Raji (cell line): Measurements from ENCODE around the gene TTC7B.

Source experiments
- POLR2A ChIP-seq: IDR thresholded peaks from 2 replicates; pipeline ENCODE4 v1.6.1; 2011; ENCODE audit warnings: low read depth, low read length, control low read depth; ENCODE audit not compliant: insufficient read depth

The TTC7B gene

GRCh38 chr14:90538095-90538494, 278.1 kb downstream of the TTC7B start:
- no peak for TF ChIP-seq POLR2A

GRCh38 chr14:90536511-90537191, 279.6 kb downstream of the TTC7B start:
- TF ChIP-seq POLR2A: no peak

DNA sequence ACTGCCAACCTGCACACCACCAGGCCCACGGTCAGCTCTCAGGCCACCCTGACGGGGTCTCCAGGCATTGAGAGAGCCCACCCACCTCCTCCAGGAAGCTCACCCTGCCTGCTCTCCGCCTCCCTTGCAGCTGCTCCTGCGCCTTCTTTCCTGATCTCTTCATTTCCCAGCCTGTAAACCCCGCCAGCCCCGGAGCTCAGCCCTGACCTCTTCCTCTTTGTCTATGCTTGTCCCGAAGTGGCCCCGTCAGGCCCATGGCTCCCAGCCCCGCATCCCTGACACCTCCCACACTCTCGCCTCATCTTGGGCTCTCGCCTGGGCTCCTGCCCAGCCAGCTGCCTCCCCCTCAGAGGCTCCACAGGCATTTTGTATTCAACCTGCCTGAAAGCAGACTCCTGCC, 280.1 kb downstream of the TTC7B start:
- no peak for TF ChIP-seq POLR2A

- TF ChIP-seq POLR2A: no peak
Observed at GRCh38 chr14:90535556-90536090, 280.6 kb downstream of the TTC7B start.

DNA sequence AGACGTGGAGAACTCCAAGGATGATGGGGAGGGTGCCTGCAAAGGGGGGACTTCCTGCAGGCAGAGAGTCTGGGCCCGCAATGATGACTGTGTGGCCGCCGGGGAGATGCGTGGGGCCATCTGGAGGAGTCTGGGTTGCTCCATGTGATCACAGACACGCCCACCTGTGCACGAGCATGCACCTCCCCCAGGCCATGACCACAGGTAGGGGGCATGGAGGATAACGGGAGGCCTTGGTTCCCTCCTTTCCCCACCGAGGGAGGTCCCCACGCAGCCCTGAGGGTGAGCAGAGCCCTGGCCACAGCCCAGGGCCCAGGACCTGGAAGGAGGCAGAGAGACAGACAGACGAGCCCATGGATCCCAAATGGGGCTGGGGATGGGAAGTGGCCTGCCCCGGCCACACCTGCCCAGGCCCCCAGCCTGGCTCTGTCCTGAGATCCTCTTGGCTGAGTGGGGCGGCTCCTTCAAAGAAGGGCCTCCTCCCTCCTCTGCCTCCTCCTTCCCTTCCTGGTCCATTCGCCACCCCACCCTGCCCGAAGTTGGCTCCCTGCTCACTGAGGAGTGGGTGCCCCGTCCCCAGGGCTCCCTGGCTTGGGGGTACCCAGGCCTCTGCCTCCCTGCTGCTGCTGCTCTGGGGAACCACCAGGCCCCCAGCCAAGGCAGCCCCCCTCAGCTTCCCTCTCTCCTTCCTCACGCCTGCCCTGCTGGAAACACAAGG, 281.2 kb downstream of the TTC7B start:
- TF ChIP-seq POLR2A: no peak

GRCh38 chr14:90534091-90534837, 282.0 kb downstream of the TTC7B start:
- TF ChIP-seq POLR2A: no peak

DNA sequence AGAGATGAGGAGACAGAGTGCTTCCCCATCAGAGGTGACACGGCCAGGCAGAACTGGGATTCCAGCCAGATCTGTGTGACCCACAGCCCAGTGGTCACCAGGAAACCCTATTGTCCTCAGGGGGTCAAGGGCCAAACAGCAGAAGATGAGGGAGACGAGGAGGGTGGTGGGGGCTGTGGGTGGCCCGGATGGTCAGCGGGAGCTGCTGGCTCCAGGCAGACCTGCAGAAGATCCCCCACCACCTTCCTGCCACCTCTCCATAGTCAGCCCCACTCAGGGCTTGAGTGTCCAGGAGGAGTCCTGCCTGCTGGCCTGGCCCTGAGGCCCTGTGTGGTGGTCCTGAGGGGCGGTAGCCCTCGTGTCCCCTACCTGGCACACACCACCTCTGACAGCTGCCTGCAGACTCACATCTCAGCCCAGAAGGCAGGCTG, 282.6 kb downstream of the TTC7B start:
- TF ChIP-seq POLR2A: no peak

DNA sequence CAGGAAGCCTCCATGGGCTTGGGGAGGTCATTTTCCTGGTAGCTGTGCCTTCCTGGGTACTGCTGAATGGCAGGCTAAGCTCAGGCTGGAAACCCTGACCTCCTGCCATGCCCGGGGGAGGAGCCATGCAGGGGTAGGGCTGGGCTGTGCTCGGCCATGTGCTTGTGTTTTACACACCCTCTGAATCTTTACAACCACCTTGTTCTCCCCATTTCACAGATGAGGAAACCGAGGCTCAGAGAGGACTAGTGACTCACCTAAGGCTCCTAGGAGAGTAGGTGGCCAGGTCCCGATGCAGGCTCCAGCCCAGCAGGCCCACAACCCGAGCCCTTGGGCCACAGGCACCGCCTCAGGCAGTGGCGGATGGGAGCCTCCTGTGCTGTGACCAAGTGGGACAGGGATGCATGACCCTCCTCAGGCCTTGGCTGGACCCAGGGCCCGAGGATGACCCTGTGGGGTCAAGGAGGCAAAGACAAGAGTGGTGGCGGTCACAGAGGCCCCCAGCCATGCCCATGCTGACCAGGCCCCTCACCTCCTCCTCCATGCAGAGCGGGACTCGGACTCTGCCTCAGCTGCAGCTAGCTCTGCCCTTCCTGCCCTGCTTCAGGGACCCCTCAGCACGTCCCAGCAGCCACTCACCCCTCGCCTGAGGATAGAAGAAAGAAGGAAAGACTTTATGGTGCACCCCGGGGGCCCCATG, 283.3 kb downstream of the TTC7B start:
- TF ChIP-seq POLR2A: no peak

- TF ChIP-seq POLR2A: no peak
Observed at GRCh38 chr14:90531497-90531896, 284.7 kb downstream of the TTC7B start.

DNA sequence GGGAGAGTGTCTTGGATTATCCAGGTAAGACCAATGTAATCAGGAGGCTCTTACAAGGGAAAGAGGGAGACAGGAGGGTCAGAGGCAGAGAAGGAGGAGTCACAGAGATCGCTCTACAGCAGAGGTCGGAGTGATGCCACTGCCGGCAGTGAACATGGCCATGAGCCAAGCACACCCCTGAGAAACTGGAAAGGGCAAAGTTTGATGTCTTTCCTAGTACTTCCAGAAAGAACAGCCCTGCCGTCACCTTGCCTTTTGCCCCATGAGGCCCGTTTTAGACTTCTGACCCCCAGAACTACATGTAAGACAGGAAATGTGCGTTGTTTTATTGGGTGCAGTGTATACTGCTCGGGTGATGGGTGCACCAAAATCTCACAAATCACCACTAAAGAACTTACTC, 285.7 kb downstream of the TTC7B start:
- no peak for TF ChIP-seq POLR2A

- TF ChIP-seq POLR2A: no peak
Observed at GRCh38 chr14:90527978-90528377, 288.3 kb downstream of the TTC7B start.

- TF ChIP-seq POLR2A: no peak
Observed at GRCh38 chr14:90523961-90524875, 292.0 kb downstream of the TTC7B start.

DNA sequence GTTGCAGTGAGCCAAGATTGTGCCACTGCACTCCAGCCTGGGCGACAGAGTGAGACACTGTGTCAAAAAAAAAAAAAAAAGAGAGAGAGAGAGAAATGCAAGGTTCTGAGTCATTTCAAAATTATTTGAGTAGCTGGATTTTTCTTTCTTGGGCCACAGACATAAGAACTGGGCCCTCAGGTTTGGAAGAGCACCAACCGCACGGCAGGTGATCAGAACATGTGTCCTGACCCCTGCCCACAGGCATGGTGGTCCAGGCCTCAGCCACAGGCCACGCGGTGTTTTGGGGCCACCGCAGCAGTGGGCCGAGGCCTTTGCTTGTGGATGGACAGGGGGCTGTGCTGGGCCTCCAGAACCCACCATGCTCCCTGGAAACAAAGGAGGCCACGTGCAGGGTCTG, 292.7 kb downstream of the TTC7B start:
- TF ChIP-seq POLR2A: no peak

GRCh38 chr14:90522571-90523191, 293.5 kb downstream of the TTC7B start:
- TF ChIP-seq POLR2A: no peak

DNA sequence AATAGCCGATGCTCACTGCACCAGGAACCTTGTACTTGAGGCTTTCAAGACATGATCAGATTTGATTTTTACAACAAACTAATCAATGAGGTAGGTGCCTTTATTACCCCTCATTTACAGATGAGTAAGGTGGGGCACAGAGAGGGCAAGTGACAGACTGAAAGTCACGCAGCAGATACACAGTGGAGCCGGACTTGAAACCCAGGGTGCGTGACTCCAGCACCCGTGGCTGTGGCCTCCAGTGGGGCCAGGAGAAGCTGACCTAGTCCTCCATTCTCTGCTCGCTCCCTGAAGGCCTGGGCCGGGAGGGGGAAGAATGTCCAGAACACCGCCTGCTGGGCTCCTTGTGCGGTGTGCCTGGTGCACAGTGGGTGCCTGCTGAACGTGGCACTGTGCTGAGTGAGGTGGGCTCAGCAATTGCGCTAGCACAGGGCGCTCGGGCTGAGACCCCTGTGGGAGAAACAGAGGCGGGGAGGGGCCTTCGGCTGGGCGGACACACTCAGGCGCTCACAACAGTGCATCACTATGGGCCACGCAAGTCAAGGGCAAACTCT, 294.2 kb downstream of the TTC7B start:
- no peak for TF ChIP-seq POLR2A
